ENCODE results near the gene KHNYN.

KHNYN gene

DNA sequence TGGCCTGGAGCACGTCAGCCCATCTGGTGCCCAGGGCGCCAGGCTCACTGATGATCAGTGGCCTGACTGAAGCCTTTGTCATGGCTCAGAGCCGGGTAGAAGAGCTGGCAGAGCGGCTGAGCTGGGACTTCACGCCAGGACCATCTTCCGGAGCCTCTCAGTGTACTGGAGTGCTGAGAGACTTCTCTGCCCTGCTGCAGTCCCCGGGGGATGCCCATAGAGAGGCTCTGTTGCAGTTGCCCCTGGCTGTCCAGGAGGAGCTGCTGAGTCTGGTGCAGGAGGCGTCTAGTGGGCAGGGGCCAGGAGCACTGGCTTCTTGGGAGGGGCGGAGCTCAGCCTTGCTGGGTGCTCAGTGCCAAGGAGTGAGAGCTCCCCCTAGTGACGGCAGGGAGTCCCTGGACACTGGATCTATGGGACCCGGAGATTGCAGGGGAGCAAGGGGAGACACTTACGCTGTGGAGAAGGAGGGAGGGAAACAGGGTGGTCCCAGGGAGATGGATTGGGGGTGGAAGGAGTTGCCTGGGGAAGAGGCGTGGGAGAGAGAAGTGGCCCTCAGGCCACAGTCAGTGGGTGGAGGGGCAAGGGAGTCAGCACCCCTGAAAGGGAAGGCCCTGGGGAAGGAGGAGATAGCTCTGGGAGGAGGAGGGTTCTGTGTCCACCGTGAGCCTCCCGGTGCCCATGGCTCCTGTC, 2.0 kb downstream of the KHNYN start:
- Histone ChIP-seq H3K9me3 (ENCODE audit: insufficient read depth, low read depth, low read length) (peaks cover 3% of the 10 kb centered on the region), H3K14ac (ENCODE audit: low read length) (peak overlapping the region; percentile 16)
- WGBS (ENCODE audit: extremely low coverage, insufficient coverage, insufficient read length) = no CpG with 5 or more reads among the region's 15 CpGs

GRCh38 chr14:24432259-24433131, 2.7 kb downstream of the KHNYN start:
- no peak overlapping the region for H2AFZ ChIP-seq (ENCODE audit: insufficient read depth, low read length, poor library complexity)
- H2AK5ac ChIP-seq (ENCODE audit: low read length) = no peak overlapping the region
- H3K79me2 ChIP-seq (ENCODE audit: control insufficient read depth, insufficient read depth, low read length, poor library complexity) = peaks cover 7% of the 10 kb centered on the region
- no peak overlapping the region for H4K91ac ChIP-seq (ENCODE audit: low read depth, low read length)
- H3K36me3 ChIP-seq (ENCODE audit: control insufficient read depth in 1 of 2, insufficient read depth in 2 of 2, low read length in 2 of 2) = peaks cover 24 to 30% of the 10 kb centered on the region in 2 experiments
- peaks cover 12% of the 10 kb centered on the region for H3K79me1 ChIP-seq (ENCODE audit: low read length)
- no peak overlapping the region for H3K23ac ChIP-seq (ENCODE audit: low read length)
- DNase-seq = no peak
- peak overlapping the region; percentile 3 for H3K18ac ChIP-seq (ENCODE audit: low read length)
- H3K27ac ChIP-seq (ENCODE audit: low read depth, low read length) = no peak overlapping the region
- H3K9me3 ChIP-seq (ENCODE audit: insufficient read depth, low read depth, low read length) = no peaks in the 10 kb centered on the region
- no peak overlapping the region for H3K14ac ChIP-seq (ENCODE audit: low read length)
- no peak overlapping the region for H3K4me3 ChIP-seq (ENCODE audit: low read depth, low read length)
- no peak overlapping the region for H2BK120ac ChIP-seq (ENCODE audit: insufficient read depth, low read length, poor library complexity)
- H3K27me3 ChIP-seq (ENCODE audit: insufficient read depth, low read length) = no peaks in the 10 kb centered on the region
- H3K9ac ChIP-seq (ENCODE audit: low read length) = no peak overlapping the region
- no peak overlapping the region for H4K8ac ChIP-seq (ENCODE audit: low read depth, low read length)
- no peak overlapping the region for H3K4me2 ChIP-seq (ENCODE audit: low read length)
- WGBS (ENCODE audit: extremely low coverage, insufficient coverage, insufficient read length) = no CpG with 5 or more reads among the region's 24 CpGs
- no peak overlapping the region for H4K12ac ChIP-seq (ENCODE audit: low read depth, low read length)
- H2BK5ac ChIP-seq (ENCODE audit: low read depth, low read length, poor library complexity) = no peak overlapping the region
- H2BK12ac ChIP-seq (ENCODE audit: low read length) = no peak overlapping the region
- H3K4me1 ChIP-seq (ENCODE audit: control insufficient read depth in 1 of 2, insufficient read depth in 2 of 2, low read length in 2 of 2) = peaks cover 10 to 18% of the 10 kb centered on the region in 2 experiments
- H3K4ac ChIP-seq (ENCODE audit: low read depth, low read length) = no peak overlapping the region

More for the DNA sequence above, 2.0 kb downstream of the KHNYN start:
- Histone ChIP-seq H3K4me1 (ENCODE audit: control insufficient read depth in 1 of 2, insufficient read depth in 2 of 2, low read length in 2 of 2) (peaks cover 10 to 18% of the 10 kb centered on the region in 2 experiments), H3K18ac (ENCODE audit: low read length) (peak overlapping the region; percentile 3), H4K8ac (ENCODE audit: low read depth, low read length) (no peak overlapping the region), H3K79me1 (ENCODE audit: low read length) (peaks cover 12% of the 10 kb centered on the region), H3K4me3 (ENCODE audit: low read depth, low read length) (no peak overlapping the region), H3K9ac (ENCODE audit: low read length) (no peak overlapping the region), H2BK120ac (ENCODE audit: insufficient read depth, low read length, poor library complexity) (no peak overlapping the region), H2BK5ac (ENCODE audit: low read depth, low read length, poor library complexity) (no peak overlapping the region), H3K27ac (ENCODE audit: low read depth, low read length) (no peak overlapping the region), H2AK5ac (ENCODE audit: low read length) (peak overlapping the region; percentile 13), H3K36me3 (ENCODE audit: control insufficient read depth in 1 of 2, insufficient read depth in 2 of 2, low read length in 2 of 2) (peaks cover 17 to 22% of the 10 kb centered on the region in 2 experiments), H3K4ac (ENCODE audit: low read depth, low read length) (no peak overlapping the region), H4K12ac (ENCODE audit: low read depth, low read length) (no peak overlapping the region), H3K4me2 (ENCODE audit: low read length) (peak overlapping the region; percentile 79), H3K23ac (ENCODE audit: low read length) (no peak overlapping the region), H3K79me2 (ENCODE audit: control insufficient read depth, insufficient read depth, low read length, poor library complexity) (peaks cover 7% of the 10 kb centered on the region), H4K91ac (ENCODE audit: low read depth, low read length) (no peak overlapping the region), H2AFZ (ENCODE audit: insufficient read depth, low read length, poor library complexity) (no peak overlapping the region), H3K27me3 (ENCODE audit: insufficient read depth, low read length) (no peaks in the 10 kb centered on the region), H2BK12ac (ENCODE audit: low read length) (no peak overlapping the region)
- peak; percentile 85 to 93 for DNase-seq

DNA sequence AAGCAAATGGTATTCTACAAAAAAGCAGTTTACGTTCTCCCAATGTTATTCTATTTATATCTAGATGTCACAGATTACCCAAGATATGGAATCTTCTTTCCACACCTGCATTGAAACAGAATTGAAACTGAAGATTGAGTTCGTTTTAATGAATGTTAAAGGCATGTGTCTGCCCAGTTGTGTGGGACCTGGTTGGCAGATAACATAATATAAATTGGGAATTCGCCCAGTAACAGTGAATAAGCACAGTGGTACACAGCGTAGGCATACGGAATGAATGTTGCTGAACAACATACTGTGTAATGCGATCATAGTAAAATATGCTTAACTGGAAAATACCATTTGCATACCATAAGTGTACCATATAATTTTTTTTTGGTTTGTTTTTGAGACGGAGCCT, 4.3 kb downstream of the KHNYN start:
- no peak overlapping the region for H3K4ac ChIP-seq (ENCODE audit: low read depth, low read length)
- peaks cover 12% of the 10 kb centered on the region for H3K79me1 ChIP-seq (ENCODE audit: low read length)

DNA sequence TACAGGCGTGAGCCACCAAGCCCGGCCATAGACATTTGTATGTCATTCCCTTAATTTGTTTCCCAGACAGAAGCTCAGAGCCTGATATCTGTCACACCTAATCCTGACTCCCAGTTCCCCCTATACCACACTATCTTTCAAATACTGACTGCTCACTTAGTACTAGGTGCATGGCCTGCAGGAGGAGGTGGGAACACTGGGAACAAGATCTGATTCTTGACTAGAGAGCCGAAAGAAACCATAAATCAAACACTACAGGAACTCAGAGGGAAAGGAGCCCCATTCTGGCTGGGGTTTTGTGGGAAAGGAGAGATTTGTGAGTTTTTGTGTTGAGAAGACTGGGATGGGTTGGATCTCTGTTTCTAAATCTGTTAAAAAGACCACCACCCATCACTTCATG, 4.9 kb downstream of the KHNYN start:
- peaks cover 6% of the 10 kb centered on the region for H3K79me2 ChIP-seq (ENCODE audit: control insufficient read depth, insufficient read depth, low read length, poor library complexity)
- no peak overlapping the region for H3K23ac ChIP-seq (ENCODE audit: low read length)
- H3K18ac ChIP-seq (ENCODE audit: low read length) = no peak overlapping the region
- no CpG with 5 or more reads among the region's 3 CpGs for WGBS (ENCODE audit: extremely low coverage, insufficient coverage, insufficient read length)
- H3K27me3 ChIP-seq (ENCODE audit: insufficient read depth, low read length) = no peaks in the 10 kb centered on the region
- H3K36me3 ChIP-seq (ENCODE audit: control insufficient read depth in 1 of 2, insufficient read depth in 2 of 2, low read length in 2 of 2) = peaks cover 32 to 50% of the 10 kb centered on the region in 2 experiments
- H3K9me3 ChIP-seq (ENCODE audit: insufficient read depth, low read depth, low read length) = no peaks in the 10 kb centered on the region
- no peak overlapping the region for H3K4ac ChIP-seq (ENCODE audit: low read depth, low read length)
- no peak overlapping the region for H2AK5ac ChIP-seq (ENCODE audit: low read length)
- no peak for DNase-seq
- no peak overlapping the region for H4K91ac ChIP-seq (ENCODE audit: low read depth, low read length)
- H2BK12ac ChIP-seq (ENCODE audit: low read length) = no peak overlapping the region
- H4K12ac ChIP-seq (ENCODE audit: low read depth, low read length) = no peak overlapping the region
- H3K79me1 ChIP-seq (ENCODE audit: low read length) = peaks cover 9% of the 10 kb centered on the region
- no peak overlapping the region for H2AFZ ChIP-seq (ENCODE audit: insufficient read depth, low read length, poor library complexity)
- H3K4me2 ChIP-seq (ENCODE audit: low read length) = no peak overlapping the region
- H3K14ac ChIP-seq (ENCODE audit: low read length) = no peak overlapping the region
- no peak overlapping the region for H3K9ac ChIP-seq (ENCODE audit: low read length)
- H2BK120ac ChIP-seq (ENCODE audit: insufficient read depth, low read length, poor library complexity) = no peak overlapping the region
- H4K8ac ChIP-seq (ENCODE audit: low read depth, low read length) = no peak overlapping the region
- no peak overlapping the region for H3K27ac ChIP-seq (ENCODE audit: low read depth, low read length)
- no peak overlapping the region for H2BK5ac ChIP-seq (ENCODE audit: low read depth, low read length, poor library complexity)
- no peak overlapping the region for H3K4me3 ChIP-seq (ENCODE audit: low read depth, low read length)
- H3K4me1 ChIP-seq (ENCODE audit: control insufficient read depth in 1 of 2, insufficient read depth in 2 of 2, low read length in 2 of 2) = peaks cover 10 to 12% of the 10 kb centered on the region in 2 experiments

More for the DNA sequence above, 4.3 kb downstream of the KHNYN start:
- Histone ChIP-seq H3K4me2 (ENCODE audit: low read length) (no peak overlapping the region), H3K4me3 (ENCODE audit: low read depth, low read length) (no peak overlapping the region), H3K36me3 (ENCODE audit: control insufficient read depth in 1 of 2, insufficient read depth in 2 of 2, low read length in 2 of 2) (peaks cover 29 to 44% of the 10 kb centered on the region in 2 experiments), H2BK5ac (ENCODE audit: low read depth, low read length, poor library complexity) (no peak overlapping the region), H4K8ac (ENCODE audit: low read depth, low read length) (no peak overlapping the region), H3K23ac (ENCODE audit: low read length) (no peak overlapping the region), H4K91ac (ENCODE audit: low read depth, low read length) (no peak overlapping the region), H3K18ac (ENCODE audit: low read length) (no peak overlapping the region), H3K9ac (ENCODE audit: low read length) (no peak overlapping the region), H3K27me3 (ENCODE audit: insufficient read depth, low read length) (no peaks in the 10 kb centered on the region), H2AK5ac (ENCODE audit: low read length) (no peak overlapping the region), H2AFZ (ENCODE audit: insufficient read depth, low read length, poor library complexity) (no peak overlapping the region), H2BK12ac (ENCODE audit: low read length) (no peak overlapping the region), H3K9me3 (ENCODE audit: insufficient read depth, low read depth, low read length) (no peaks in the 10 kb centered on the region), H2BK120ac (ENCODE audit: insufficient read depth, low read length, poor library complexity) (no peak overlapping the region), H3K79me2 (ENCODE audit: control insufficient read depth, insufficient read depth, low read length, poor library complexity) (peaks cover 7% of the 10 kb centered on the region), H4K12ac (ENCODE audit: low read depth, low read length) (no peak overlapping the region), H3K27ac (ENCODE audit: low read depth, low read length) (no peak overlapping the region), H3K4me1 (ENCODE audit: control insufficient read depth in 1 of 2, insufficient read depth in 2 of 2, low read length in 2 of 2) (peaks cover 10 to 18% of the 10 kb centered on the region in 2 experiments), H3K14ac (ENCODE audit: low read length) (no peak overlapping the region)
- peak in 1 of 2 donors; percentile 43 for DNase-seq
- WGBS (ENCODE audit: extremely low coverage, insufficient coverage, insufficient read length) = no CpG with 5 or more reads among the region's 7 CpGs
